ENCODE measurements around the gene HSD17B11. TPM values are rescaled to one million over a fixed set of nuclear protein-coding genes. Genes with fewer than 3 reads are reported as not detected.
"Not testable (repeated sequence)": the region's sequence is repeated elsewhere in the genome, so short reads cannot be mapped to it uniquely, and the experiment has no call there.

The HSD17B11 gene
- total RNA-seq, 1 donor from 2014 or later: 26.2 TPM

DNA sequence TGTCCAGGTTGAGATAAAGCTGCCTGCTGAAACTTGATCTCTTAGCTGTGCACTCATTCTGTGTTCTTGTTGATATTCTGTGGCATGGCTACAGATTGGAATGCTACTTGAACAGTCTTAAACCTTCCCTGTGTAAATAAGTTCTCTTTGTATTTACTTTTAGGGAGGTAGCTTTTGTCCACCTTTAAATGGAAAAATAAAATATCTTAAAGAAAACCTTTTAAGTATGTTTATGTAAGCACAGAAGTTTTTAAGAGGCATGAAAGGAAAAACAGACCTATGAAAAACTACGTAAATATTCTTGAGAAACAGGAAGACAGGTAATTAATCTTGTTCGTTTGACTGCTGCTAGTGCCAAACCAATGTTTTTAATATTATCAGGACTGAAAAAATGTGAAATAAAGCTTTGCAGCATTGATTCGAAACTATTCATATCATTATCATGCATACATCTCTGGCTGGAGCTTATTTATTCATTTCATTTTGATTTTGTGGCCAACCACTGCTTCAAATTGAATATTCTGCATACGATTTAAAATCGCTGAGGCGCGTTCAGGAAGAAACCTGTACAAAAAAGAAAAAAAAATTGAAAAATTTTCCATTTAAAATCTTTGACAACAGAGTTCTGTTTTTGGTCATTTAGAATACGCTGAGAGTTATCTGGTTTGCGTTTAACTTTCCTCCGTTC lies 86.1 kb downstream of the HSD17B11 start:
- no peaks in the 10 kb centered on the region for H3K27me3 Mint-ChIP-seq
- no peaks in the 10 kb centered on the region for H3K36me3 Mint-ChIP-seq (ENCODE audit: low read depth)
- no peak overlapping the region for H3K27ac Mint-ChIP-seq
- H3K4me1 Mint-ChIP-seq: no peaks in the 10 kb centered on the region
- ChIA-PET CTCF (no interaction called here), POLR2A (no interaction called here)
- no peaks in the 10 kb centered on the region for H3K9me3 Mint-ChIP-seq
- DNase-seq (no peak), ATAC-seq (ENCODE audit: low read depth) (no peak)
- TF ChIP-seq, protein P1, sequence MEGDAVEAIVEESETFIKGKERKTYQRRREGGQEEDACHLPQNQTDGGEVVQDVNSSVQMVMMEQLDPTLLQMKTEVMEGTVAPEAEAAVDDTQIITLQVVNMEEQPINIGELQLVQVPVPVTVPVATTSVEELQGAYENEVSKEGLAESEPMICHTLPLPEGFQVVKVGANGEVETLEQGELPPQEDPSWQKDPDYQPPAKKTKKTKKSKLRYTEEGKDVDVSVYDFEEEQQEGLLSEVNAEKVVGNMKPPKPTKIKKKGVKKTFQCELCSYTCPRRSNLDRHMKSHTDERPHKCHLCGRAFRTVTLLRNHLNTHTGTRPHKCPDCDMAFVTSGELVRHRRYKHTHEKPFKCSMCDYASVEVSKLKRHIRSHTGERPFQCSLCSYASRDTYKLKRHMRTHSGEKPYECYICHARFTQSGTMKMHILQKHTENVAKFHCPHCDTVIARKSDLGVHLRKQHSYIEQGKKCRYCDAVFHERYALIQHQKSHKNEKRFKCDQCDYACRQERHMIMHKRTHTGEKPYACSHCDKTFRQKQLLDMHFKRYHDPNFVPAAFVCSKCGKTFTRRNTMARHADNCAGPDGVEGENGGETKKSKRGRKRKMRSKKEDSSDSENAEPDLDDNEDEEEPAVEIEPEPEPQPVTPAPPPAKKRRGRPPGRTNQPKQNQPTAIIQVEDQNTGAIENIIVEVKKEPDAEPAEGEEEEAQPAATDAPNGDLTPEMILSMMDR (IDR thresholded peaks at IDR 0.05): no peak
- intact Hi-C loops (cut with micrococcal nuclease): no loop called here
- H3K4me3 Mint-ChIP-seq: no peak overlapping the region

- H3K9me3 Mint-ChIP-seq: peaks cover 2% of the 10 kb centered on the region
- no peak overlapping the region for H3K4me3 Mint-ChIP-seq
- CTCF ChIA-PET: no interaction called here
- POLR2A ChIA-PET: no interaction called here
- H3K36me3 Mint-ChIP-seq (ENCODE audit: low read depth): no peaks in the 10 kb centered on the region
- intact Hi-C loops (cut with micrococcal nuclease): no loop called here
- H3K27ac Mint-ChIP-seq: no peak overlapping the region
- TF ChIP-seq, protein P1 (IDR thresholded peaks at IDR 0.05): no peak
- DNase-seq: no peak
- no peaks in the 10 kb centered on the region for H3K4me1 Mint-ChIP-seq
- H3K27me3 Mint-ChIP-seq: peaks cover 2% of the 10 kb centered on the region
- ATAC-seq (ENCODE audit: low read depth): no peak
Measured at GRCh38 chr4:87299898-87300297, 91.1 kb downstream of the HSD17B11 start.

DNA sequence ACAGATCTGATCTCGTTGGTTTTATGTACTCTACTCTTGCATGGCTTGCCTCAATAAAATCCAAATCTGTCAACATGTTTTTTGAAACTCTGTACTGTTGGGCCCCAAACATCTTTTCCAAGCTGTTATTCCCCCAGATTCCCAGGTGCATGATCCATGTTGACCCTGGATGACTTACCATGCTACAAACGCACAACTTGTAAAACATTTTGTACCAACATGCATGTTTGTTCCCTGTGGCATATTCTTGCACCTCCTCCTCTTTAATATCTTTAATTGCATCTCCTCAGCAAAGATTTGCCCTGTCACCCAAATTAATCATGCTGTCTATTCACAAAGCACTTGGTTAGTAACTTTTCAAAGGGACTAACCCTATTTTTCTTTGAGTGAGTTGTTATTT lies 92.6 kb downstream of the HSD17B11 start:
- Mint-ChIP-seq H3K4me1 (no peaks in the 10 kb centered on the region), H3K4me3 (no peak overlapping the region), H3K9me3 (peaks cover 8% of the 10 kb centered on the region), H3K36me3 (ENCODE audit: low read depth) (no peaks in the 10 kb centered on the region), H3K27ac (no peak overlapping the region), H3K27me3 (peaks cover 2% of the 10 kb centered on the region)
- intact Hi-C loops (cut with micrococcal nuclease): no loop called here
- POLR2A ChIA-PET: no interaction called here
- ATAC-seq (ENCODE audit: low read depth) (no peak), DNase-seq (no peak)
- TF ChIP-seq, protein P1 (IDR thresholded peaks at IDR 0.05): no peak
- CTCF ChIA-PET: no interaction called here

DNA sequence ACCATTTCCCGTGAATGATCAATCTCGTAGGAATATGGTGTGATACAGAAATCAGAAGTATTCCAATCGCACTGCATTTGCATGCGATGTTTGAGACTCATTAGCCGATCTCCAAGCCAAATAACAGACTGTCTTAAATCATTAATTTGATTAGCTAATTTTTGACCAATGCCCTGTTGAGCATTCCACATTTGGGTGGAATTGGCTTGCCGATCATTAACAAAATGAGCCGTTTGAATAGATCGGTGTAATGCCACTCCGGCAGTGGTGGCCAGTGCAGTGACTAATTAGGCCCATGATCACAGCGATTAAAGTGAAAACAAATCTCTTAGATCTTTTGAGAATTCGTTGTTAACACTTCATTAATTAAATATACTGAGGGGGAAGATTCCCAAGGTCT lies 96.1 kb downstream of the HSD17B11 start:
- CTCF ChIA-PET; intact Hi-C loops (cut with micrococcal nuclease); H3K27me3 Mint-ChIP-seq; ATAC-seq (ENCODE audit: low read depth); H3K36me3 Mint-ChIP-seq (ENCODE audit: low read depth); POLR2A ChIA-PET; H3K27ac Mint-ChIP-seq; H3K4me1 Mint-ChIP-seq; DNase-seq; H3K4me3 Mint-ChIP-seq; H3K9me3 Mint-ChIP-seq: not testable (repeated sequence)

DNA sequence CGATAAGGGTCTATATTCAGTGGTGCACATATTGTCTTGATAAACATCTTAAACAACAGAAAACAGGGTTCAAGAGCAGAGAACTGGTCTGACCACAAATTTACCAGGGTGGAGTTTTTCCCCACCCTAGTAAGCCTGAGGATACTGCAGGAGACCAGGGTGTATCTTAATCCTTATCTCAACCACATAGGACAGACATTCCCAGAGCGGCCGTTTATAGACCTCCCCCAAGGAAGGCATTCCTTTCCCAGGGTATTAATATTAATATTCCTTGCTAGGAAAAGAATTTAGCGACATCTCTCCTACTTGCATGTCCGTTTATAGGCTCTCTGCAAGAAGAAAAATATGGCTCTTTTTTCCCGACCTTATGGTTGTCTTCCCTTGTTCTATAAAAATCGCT lies 97.1 kb downstream of the HSD17B11 start:
- H3K9me3 Mint-ChIP-seq; POLR2A ChIA-PET; CTCF ChIA-PET; intact Hi-C loops (cut with micrococcal nuclease); H3K27me3 Mint-ChIP-seq; H3K36me3 Mint-ChIP-seq (ENCODE audit: low read depth); H3K4me1 Mint-ChIP-seq; ATAC-seq (ENCODE audit: low read depth); H3K27ac Mint-ChIP-seq; DNase-seq; H3K4me3 Mint-ChIP-seq: not testable (repeated sequence)

DNA sequence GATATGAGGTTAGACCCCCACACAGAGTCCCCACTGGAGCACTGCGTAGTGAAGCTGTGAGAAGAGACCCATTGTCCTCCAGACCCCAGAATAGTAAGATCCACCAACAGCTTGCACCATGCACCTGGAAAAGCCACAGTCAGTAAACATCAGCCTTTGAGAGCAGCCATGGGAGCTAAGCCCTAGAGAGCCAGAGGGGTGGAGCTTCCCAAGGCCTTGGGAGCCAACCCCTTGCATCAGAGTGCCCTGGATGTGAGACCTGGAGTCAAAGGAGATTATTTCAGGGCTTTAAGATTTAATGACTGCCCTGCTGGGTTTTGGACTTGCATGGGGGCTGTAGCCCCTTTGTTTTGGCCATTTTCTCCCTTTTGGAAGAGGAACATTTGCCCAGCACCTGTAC lies 104.0 kb downstream of the HSD17B11 start:
- no peak overlapping the region for H3K27ac Mint-ChIP-seq
- peaks cover 23% of the 10 kb centered on the region for H3K9me3 Mint-ChIP-seq
- POLR2A ChIA-PET: no interaction called here

More for the DNA sequence above, 104.0 kb downstream of the HSD17B11 start:
- TF ChIP-seq, protein P1 (IDR thresholded peaks at IDR 0.05): no peak
- intact Hi-C loops (cut with micrococcal nuclease): no loop called here
- ATAC-seq (ENCODE audit: low read depth) (no peak), DNase-seq (no peak)
- CTCF ChIA-PET: no interaction called here
- no peaks in the 10 kb centered on the region for H3K27me3 Mint-ChIP-seq
- H3K4me1 Mint-ChIP-seq: no peaks in the 10 kb centered on the region
- no peak overlapping the region for H3K4me3 Mint-ChIP-seq
- H3K36me3 Mint-ChIP-seq (ENCODE audit: low read depth): peaks cover 1% of the 10 kb centered on the region

Other genes starting within 250 kb of the HSD17B11 start
- gene KLHL8, start 170.6 kb downstream of the HSD17B11 start, total RNA-seq: 10.5 and 12.6 TPM in 2 replicates
- gene HSD17B13, start 68.3 kb downstream of the HSD17B11 start, total RNA-seq: 0.17 and 0.35 TPM in 2 replicates
- 18.5 and 21.1 TPM in 2 replicates for gene NUDT9, start 31.4 kb upstream of the HSD17B11 start, total RNA-seq
- gene SPARCL1, start 138.2 kb upstream of the HSD17B11 start, total RNA-seq: not detected in 2 replicates
- not detected in 2 replicates for gene DSPP, start 217.3 kb upstream of the HSD17B11 start, total RNA-seq